ENCODE data around the gene SCAMP4. TPM values are rescaled to one million over a fixed set of nuclear protein-coding genes. Genes with fewer than 3 reads are reported as not detected.

Gene SCAMP4
- total and polyA plus RNA-seq, 2 of the 13 experiments (the other 11 are each of a cell fraction or from before 2014, with no cell fraction given) = 10.7 to 13.7 TPM

GRCh38 chr19:1905110-1905862, at the start of gene SCAMP4, which contains the start of gene ADAT3 (continued):
- no peak for TF ChIP-seq ZNF414 (CRISPR knock-in tag; IDR thresholded peaks at IDR 0.05)
- TF ChIP-seq ZNF367 (CRISPR knock-in tag; IDR thresholded peaks at IDR 0.05; ENCODE audit: borderline replicate concordance) = no peak
- TF ChIP-seq ZNF160 (CRISPR knock-in tag; IDR thresholded peaks at IDR 0.05) = no peak
- TF ChIP-seq THAP8 (CRISPR knock-in tag; IDR thresholded peaks at IDR 0.05; ENCODE audit: borderline replicate concordance) = no peak
- no peak for TF ChIP-seq SNRNP70 (IDR thresholded peaks at IDR 0.05; ENCODE audit: low read depth, low read length)
- peak; percentile 64; the same call in 1 of the 3 replicates for TF ChIP-seq MXI1 (IDR thresholded peaks at IDR 0.05; ENCODE audit: borderline replicate concordance, low read depth, low read length)
- TF ChIP-seq ZNF225 (CRISPR knock-in tag; IDR thresholded peaks at IDR 0.05) = no peak
- TF ChIP-seq PLRG1 (conservative IDR thresholded peaks at IDR 0.05) = no peak
- peak; percentile 36; the same call in 1 of the 2 replicates for TF ChIP-seq ZBTB44 (CRISPR knock-in tag; IDR thresholded peaks at IDR 0.05)
- no peak for TF ChIP-seq GPN1 (CRISPR knock-in tag; IDR thresholded peaks at IDR 0.05; ENCODE audit: borderline replicate concordance)
- no peak for TF ChIP-seq TSC22D2 (CRISPR knock-in tag; IDR thresholded peaks at IDR 0.05; ENCODE audit: borderline replicate concordance)
- no peak for TF ChIP-seq AKNA (CRISPR knock-in tag; IDR thresholded peaks at IDR 0.05; ENCODE audit: borderline replicate concordance)
- no peak for TF ChIP-seq KLF15 (CRISPR knock-in tag; IDR thresholded peaks at IDR 0.05; ENCODE audit: borderline replicate concordance)
- TF ChIP-seq GMEB1 (CRISPR knock-in tag; IDR thresholded peaks at IDR 0.05; ENCODE audit: borderline replicate concordance) = peak; percentile 87
- TF ChIP-seq HOXA5 (CRISPR knock-in tag; IDR thresholded peaks at IDR 0.05) = peak; percentile 6; the same call in 1 of the 2 replicates
- TF ChIP-seq DNMT1 (CRISPR knock-in tag; IDR thresholded peaks at IDR 0.05) = peak; percentile 35; the same call in 1 of the 2 replicates
- no peak for TF ChIP-seq NONO (IDR thresholded peaks at IDR 0.05)
- TF ChIP-seq NONO (CRISPR knock-in tag; conservative IDR thresholded peaks at IDR 0.05) = 0 out of 2 replicates have a peak, but pooled peaks have one; percentile 35
- TF ChIP-seq RARG (CRISPR knock-in tag; IDR thresholded peaks at IDR 0.05; ENCODE audit: low read depth) = no peak

All from HepG2 (cell line).